Fibroblast of peridontal ligament (primary cell): ENCODE measurements around the gene KIAA1671.

Experiments used
- DNase-seq: peaks from one replicate; pipeline ENCODE4 v3.0.0-alpha.2; 2010; ENCODE audit errors: extremely low read depth

KIAA1671 gene

DNA sequence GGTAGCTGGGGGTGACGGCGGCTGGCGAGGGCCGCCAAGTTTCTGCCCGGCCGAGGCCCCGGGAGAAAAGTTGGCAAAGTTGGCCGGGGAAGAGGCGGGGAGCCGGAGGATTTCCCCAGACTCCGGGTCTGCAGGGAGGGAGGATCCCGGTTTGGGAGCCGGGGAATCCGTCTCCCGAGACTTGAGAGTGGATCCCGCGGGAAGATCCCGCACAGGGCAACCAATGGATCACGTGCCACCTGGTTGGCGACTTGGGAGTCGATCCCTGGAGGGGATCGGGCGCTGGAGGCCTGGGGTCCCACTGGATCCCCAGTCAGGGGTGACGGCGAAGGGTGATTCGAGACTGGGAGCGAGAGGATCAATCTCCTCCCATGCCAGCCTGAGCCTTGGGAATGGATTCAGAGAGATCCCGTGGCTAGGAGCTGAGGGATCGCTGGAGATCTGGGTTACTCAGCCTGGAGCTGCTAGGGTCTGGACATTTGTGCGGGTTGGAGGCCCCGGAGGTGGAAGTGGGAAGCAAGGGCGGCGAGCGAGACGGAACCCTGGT lies 394 bp downstream of the KIAA1671 start:
- peak; percentile 8 for DNase-seq

DNA sequence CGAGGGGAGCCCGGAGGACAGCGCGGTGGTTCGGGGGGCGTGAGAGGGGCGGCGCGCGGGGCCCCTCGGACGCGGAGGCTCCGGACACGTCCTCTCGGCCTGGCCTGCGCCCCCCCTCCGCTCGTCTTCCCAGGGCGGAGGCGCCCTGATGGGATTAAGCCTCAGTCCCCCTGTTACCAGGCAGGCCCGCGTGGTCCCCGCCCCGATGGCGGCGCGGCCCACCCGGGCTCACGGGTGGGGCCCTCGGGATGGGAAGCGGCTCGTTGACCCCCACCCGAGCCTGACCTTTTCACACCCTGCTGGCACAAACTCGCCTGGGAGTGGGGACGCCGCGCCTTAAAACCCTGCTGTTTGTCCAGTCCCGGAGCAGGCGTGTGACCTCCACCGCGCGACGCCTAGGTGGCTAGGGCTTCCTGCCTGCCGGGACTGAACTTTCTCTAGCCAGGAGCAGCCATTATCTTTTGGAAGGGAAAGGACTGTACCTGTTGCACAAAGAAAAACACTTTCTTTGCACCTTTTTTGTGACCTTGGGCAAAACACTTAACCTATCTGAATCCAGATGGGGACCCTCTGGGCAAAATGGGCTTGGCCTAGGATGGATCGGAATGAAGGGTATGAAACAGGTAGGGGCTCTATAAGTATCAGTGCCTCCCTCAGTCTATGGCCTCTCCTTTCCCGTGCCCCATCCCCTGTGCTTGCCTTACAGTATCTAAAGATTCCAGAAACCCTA lies 1.0 kb downstream of the KIAA1671 start:
- no peak for DNase-seq

DNA sequence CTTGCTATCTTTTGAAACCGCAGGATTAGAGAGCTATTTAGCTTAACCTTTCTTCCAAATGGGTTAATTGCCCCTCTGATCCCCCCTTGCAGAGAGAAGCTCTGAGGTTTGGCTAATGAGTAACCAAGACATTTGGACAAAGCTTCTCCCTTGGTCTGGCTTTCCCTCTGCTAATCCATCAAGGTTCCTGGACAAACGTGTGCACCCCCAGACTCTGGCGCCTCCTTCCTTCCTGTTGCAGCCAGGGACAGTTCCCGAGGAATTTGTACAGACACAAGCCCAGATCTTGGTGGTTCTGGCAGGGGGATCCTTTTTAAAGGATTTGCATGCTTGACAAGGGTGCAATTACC lies 1.6 kb downstream of the KIAA1671 start:
- DNase-seq: no peak

DNA sequence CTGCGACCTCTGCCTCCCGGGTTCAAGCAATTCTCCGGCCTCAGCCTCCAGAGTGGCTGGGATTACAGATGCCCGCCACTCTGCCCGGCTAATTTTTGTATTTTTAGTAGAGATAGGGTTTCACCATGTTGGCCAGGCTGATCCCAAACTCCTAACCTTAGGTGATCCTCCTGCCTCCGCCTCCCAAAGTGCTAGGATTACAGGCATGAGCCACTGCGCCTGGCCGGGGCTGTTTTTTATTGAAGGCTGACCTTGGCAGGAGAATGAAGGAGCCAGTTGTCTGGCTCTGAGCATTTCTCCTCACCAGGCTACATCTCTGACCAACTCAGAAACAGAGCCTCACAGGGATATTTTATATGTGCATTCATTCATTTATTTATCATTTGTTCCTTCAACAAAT lies 2.3 kb downstream of the KIAA1671 start:
- no peak for DNase-seq

DNA sequence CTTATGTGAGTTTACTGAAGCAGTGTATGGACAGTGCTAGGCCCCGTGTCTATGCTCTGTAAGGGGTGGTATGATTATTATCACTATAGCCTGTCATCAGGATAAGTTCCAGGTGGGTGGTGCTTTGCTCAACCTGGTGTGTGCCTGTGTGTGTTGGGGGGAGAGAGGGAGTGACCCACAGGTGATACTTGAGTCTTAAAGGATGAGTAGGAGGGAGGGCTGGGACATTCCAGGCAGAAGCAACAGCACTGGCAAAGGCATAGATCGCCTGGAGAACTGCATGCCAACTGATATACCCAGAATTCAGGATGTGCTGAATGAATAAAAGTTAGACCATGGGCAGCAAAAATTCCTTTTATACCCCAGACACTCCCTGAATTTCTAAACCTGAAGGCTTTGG lies 4.5 kb downstream of the KIAA1671 start:
- DNase-seq: no peak

DNA sequence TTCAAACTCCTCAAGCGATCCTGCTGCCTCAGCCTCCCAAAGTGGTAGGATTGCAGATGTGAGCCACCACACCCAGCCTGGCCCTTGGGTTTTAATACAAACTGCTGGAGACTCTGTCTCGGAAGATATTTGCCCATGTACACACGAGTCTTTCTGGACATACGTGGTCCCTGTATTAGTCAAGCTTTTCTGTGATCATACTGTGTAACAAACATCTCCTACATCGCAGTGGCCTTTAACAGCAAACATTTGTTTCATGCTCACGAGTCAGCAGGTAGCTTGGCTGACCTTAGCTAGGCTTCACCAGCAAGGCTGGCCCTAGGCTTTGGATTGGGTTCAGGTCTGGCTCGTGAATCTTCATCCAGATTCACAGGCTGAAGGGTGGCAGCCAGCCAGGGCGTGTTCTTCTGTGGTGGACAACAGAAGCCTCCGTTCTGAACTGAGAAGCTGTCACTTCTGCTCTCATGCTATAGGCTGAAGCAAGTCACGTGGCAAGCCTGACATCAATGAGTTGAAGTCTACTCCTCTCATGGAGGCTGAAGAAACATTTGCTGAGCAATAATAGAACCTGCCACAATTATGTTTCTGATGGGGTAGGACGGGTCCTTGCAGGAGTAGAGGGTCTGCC lies 8.8 kb downstream of the KIAA1671 start:
- no peak for DNase-seq

DNA sequence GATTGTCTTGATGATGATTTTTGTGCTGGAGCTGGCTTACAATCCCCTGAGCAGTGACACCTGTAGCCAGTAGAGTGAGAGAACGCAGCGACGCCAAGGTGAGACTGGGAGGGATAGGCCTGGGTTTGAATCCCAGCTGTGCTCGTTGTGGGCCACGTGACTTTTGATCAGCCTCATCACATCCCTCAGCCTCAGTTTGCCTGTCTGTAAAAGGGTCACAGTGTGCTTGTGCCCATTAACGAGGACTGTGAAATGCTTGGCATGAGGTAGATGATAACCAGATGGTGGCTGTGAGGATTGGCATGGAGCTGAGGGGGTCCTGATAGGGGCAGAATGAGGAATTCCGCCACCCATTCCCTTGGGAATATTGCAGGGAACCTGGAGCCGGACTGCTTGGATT lies 9.6 kb downstream of the KIAA1671 start:
- no peak for DNase-seq

DNA sequence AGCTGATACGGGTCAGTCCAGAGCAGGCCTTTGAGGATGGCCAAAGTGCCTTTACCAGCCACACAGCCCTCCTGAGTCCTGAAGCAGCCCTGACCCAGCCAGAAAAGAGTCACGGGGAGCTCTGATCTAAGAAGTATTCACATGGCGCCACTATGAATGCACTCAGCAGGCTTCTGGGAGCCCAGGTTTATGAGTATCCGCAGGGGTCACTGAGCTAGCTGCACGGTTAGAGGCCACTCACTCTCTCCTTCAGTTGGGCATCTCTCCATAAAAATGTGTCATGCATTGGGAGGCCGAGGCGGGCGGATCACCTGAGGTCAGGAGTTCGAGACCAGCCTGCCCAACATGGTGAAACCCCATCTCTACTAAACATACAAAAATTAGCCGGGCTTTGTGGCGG lies 10.3 kb downstream of the KIAA1671 start:
- DNase-seq: no peak

DNA sequence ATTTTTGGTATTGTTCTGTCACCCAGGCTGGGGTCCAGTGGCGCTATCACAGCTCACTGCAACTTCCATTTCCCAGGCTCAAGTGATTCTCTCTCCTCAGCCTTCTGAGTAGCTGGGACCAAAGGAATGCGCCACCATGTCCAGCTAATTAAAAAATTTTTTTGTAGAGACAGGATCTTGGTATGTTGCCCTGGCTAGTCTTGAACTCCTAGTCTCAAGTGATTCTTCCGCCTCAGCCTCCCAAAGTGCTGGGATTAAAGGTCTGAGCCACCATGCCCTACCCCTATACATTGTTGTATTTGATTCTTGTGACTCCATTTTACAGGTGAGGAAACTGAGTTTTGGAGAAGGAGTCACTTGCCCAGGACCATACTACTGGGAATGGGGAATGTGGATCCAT lies 11.9 kb downstream of the KIAA1671 start:
- no peak for DNase-seq

DNA sequence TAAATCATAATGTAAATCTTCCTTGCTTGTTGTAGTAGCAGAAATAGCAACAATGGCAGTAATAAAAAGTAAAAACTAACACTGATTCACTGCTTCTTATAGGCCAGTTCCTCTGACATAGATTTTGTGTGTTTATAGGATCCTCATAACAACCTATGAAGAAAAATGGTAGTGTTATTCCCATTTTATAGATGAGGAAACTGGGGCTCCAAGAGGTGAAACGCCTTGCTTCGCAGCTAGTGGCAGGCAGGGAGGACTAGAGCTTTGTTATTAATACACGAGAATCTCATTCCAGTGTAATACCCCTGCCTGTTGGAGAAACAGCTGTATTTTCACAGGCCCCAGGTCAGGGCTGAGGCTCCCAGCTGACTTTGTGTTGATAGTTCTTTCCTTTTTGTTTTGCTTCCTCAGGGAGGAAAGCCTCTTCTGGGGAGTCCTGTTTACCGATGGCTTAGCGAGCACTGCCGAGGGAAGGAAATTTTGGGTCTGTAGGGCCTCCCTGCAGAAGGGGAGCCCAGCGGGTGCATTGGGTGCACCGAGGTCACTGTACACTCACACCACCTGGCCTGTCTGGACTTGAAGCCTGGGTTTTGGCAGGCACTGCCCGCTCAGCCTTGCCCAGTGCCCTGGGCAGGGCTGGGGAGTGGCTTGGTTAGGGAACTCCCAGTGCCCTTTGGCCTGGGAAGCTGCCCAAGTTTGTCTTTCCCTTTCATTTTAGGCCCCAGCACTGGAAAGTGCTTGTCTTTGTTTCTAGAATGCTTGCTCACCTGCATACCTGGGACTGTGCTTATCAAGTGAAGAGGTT lies 13.5 kb downstream of the KIAA1671 start:
- DNase-seq: no peak

DNA sequence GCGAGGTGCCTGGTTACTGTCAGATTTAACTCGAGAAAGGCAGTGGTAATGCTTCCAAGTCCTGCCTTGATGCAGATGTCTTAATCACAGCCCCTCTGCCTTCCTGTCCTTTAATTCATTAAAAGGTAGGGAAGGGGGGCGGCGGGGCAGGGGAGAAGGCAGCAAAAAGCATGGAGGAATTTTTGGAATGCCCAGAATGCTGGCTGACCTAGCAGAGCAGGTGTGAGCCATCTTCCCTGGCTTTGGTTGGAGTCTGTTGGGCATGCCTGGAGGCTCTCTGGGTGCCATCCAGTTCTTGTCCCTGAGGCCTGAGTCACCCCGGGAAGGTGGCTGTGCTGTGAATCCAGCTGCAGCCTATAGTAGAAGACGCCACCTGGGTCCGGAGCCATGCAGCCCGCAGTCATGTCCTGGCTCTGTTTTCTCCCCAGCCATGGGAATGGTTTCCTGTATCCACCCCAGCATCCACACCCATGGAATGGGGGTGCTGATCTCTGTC lies 15.6 kb downstream of the KIAA1671 start:
- no peak for DNase-seq

DNA sequence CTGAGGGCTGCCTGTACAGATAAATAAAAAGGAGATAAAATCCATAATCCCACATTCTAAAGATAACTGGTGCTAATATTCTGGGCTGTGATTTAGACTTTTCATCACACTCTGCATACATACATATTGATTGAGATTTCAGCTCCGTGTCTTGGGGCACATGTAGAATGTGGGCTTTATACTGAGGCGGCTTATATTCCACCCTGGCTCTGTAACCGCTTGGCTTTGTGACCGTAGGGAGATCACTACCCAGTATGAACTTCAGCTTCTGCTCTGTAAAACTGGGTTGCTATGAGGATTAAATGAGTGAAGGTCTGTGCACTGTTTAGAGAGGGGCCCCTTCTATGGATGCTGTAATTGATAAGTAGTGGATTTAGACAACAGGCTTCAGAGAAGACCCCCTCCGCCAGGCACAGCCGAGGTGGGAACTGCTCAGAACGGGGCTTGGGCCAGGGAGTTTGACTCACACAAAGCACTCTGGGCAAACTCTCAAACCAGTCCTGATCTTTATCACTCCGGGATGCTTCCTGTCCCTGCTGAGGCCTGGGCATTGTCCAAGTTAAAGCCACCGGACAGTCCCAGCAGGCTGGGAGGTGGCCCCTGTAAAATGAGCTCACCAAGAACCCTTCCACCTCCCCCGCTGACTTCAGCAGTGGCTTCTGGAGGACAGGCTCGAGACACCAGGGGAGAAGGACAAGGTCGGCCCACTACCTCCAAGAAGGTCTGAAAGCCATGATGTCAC lies 17.2 kb downstream of the KIAA1671 start:
- DNase-seq: no peak

DNA sequence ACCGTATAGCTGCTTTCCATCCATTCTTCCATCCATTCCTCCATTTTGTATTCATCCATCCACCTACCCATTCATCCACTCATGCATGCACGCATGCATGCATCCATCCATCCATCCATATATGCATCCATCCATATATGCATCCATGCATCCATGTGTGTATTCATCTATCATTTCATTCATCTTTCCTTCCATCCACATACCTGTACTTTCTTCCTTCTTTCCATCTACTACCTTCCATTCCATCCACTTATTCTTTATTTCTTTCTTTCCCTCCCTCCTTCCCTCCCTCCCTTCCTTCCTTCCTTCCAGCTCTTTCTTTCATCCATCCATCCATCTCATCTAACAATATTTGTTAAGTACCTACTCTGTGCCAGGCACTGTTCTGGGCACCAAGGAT lies 19.9 kb downstream of the KIAA1671 start:
- DNase-seq: no peak

DNA sequence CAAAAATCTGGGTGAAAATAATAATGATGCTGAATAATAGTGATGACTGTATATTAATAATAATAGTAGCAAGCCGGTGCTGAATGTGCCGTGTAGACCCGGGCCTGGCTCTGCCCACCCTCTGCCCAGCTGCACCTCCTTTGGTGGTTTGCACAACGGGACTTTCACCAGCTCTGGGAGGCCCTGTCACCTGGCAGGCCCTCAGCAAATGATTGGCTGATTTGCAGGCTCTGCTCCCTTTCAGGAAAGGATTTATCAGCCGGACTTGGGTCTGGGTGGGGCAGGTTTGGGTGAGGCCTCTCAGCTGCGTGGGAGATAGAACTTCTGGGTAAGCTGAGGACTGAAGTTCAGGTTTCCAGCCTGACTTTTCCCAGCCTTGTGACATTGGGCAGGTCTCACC lies 21.4 kb downstream of the KIAA1671 start:
- no peak for DNase-seq

DNA sequence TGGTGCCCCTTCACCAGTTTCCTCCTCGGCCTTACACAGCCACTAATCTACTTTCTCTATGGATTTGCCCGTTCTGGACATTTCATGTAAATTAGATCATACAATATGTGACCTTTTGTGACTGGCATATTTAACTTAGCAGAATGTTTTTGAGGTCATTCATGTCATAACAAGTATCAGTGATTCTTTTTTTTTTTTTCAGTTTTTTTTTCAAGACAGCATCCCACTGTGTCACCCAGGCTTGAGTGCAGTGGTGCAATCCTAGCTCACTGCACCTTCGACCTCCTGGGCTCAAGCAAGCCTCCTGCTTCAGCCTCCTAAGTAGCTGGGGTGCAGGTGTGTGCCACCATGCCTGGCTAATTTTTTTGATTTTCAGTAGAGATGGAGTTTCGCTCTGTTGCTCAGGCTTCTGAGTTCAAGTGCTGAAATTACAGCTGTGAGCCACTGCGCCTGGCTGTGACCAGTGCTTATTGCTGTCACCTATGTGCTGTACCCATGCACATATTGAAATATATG lies 22.7 kb downstream of the KIAA1671 start:
- no peak for DNase-seq

DNA sequence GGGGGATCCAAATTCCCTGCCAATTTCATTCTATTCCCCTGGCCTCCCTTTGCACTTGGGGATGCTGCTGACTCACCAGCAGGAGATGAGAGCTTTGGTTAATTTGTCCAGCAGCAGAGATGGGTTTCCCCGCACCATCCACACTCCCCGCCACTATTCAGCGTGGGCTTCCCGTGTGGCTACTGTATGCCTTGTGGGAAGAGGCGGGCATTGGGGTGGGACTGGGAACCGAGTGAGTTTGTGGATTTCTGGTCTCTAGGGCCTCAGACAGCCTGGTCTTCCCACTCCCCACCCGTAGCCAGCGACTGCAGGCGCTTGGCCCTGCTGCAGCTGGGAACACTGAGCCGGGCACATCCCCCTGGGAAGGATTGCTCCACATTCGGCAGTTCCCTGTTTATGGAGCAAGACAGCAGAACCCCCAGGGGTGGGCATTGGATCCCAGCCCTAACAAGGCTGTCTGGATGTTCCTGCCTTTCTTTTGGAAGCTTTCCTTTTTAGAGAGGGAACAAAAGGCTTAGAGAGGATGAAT lies 23.4 kb downstream of the KIAA1671 start:
- DNase-seq: no peak

DNA sequence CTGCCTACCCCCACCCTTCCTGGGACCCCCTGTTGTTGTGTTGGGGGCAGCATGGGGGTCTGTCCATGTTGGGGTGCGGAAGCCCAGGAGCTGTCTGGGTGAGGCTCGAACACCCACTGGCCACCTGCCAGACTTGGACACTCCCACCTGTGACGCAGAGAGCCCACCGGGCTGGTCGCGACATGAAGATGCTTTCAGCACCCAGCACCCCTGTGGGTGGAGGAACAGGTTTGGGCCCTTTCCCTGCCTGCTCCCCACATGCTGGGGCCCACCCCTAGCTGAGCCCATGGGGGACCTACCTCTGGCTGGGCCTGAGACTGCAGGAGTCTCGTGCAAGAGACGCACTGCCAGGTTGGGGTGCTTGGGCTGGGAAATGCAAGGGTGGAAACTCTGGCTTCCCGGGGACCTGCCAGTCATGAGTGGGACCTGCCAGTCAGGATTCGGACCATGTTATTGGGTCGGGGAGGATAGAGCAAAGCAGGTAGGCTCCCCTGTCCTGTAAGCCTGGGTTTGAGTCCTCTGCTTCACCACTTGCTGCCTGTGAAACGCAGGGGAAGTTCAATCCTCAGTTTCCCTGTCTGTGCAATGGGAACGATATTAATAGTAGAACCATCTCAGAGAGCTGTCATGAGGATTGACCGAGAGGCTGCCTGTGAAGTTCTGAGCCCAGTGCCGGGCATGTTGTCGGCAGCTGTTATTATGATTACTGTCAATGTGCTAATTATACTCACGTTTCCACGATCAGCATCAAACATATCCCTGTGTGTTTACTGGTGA lies 24.1 kb downstream of the KIAA1671 start:
- DNase-seq: no peak

DNA sequence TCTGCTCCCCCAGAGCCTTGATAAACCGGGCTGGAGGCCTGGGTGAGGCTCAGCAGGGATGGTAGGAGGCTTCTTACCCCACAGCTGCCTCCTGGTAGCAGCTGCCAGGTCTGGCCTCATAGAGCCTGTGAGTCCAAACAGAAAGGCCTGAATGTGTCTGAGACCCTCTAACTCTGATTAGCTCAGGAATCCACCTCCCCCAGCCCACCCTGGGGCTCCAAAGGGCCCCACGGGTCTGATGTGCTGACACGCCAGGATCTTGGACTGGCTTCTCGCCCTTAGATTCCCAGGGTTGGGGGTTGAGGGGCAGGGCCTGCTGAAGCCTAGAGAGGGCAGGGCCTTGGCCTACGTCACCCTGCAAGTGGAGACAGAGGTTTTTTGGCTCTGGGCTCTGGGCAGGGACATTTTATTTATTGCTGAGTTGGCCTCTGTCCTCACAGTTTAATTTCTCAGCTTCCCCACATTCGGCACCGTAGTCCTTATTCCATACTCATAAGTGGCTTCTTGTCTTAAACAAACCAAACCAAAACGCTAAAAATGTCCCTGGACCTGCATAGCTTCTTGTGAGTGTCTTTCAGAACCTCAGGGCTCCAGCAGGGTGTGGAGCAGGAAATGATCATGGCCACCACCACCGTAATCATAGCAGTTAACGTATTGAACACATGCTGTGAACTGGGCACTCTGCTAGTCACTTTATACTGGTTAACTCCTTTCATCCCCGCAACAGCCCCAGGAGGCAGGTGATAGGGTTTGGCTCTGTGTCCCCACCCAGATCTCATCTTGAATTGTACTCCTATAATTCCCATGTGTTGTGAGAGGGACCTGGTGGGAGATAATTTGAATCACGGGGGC lies 25.1 kb downstream of the KIAA1671 start:
- no peak for DNase-seq

DNA sequence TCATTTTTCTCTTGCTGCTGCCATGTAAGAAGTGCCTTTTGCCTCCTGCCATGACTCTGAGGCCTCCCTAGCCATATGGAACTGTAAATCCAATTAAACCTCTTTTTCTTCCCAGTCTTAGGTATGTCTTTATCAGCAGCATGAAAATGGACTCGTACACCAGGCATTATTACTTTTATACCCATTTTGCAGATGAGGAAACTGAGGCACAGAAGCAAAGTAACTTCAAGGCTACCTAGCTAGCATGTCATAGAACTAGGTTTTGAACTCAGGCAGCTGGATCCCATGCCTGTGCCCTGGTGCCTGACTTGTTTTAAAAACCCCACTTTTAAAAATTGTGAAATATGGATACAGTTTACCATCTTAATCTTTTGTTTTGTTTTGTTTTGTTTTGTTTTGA lies 25.8 kb downstream of the KIAA1671 start:
- DNase-seq: no peak

DNA sequence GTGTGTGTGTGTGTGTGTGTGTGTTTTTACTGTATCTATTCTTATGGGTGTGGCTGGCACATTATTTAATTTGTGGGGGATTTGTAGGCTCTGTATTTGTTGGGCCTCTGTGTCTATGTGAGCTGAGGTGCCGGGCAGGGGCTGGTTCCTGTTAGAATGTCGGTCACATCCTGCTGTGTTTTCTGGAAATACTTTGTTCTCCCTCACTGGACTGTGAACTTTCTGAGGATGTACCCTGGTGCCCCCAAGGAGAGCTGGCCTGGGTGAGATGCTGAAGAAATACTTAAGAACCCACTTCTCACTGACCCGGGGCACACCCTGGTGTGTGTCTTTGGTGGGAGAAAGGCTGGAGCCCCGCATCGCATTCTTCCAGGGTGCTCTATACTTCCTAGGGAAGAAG lies 28.6 kb downstream of the KIAA1671 start:
- no peak for DNase-seq
